NCI-H2171 (cell line): ENCODE measurements around the gene TJP2.

Source experiments
- DNase-seq: peaks from one replicate; lab custom pipeline; 2025; lab: John Stamatoyannopoulos, UW

The TJP2 gene

GRCh38 chr9:69191231-69191630, 17.2 kb downstream of the TJP2 start:
- no peak for DNase-seq

- no peak for DNase-seq
Measured at GRCh38 chr9:69192214-69192613, 18.1 kb downstream of the TJP2 start.

- DNase-seq, result no peak
Measured at GRCh38 chr9:69193685-69194032, 19.6 kb downstream of the TJP2 start.

GRCh38 chr9:69194702-69195418, 20.8 kb downstream of the TJP2 start:
- DNase-seq, result no peak

- no peak for DNase-seq
Measured at GRCh38 chr9:69195668-69196067, 21.6 kb downstream of the TJP2 start.

GRCh38 chr9:69197687-69198086, 23.6 kb downstream of the TJP2 start:
- DNase-seq, result no peak

- no peak for DNase-seq
Measured at GRCh38 chr9:69198521-69199220, 24.6 kb downstream of the TJP2 start.

GRCh38 chr9:69199769-69200470, 25.8 kb downstream of the TJP2 start:
- no peak for DNase-seq

GRCh38 chr9:69202556-69202955, 28.5 kb downstream of the TJP2 start:
- DNase-seq, result no peak

GRCh38 chr9:69204326-69204725, 30.2 kb downstream of the TJP2 start:
- DNase-seq, result no peak

GRCh38 chr9:69204849-69205248, 30.8 kb downstream of the TJP2 start:
- no peak for DNase-seq

GRCh38 chr9:69206047-69206446, 32.0 kb downstream of the TJP2 start:
- DNase-seq, result no peak

- DNase-seq, result no peak
Measured at GRCh38 chr9:69207503-69207902, 33.4 kb downstream of the TJP2 start.

- no peak for DNase-seq
Measured at GRCh38 chr9:69211424-69212036, 37.5 kb downstream of the TJP2 start.

GRCh38 chr9:69213647-69214046, 39.6 kb downstream of the TJP2 start:
- DNase-seq, result no peak

- no peak for DNase-seq
Measured at GRCh38 chr9:69214939-69215338, 40.9 kb downstream of the TJP2 start.

- no peak for DNase-seq
Measured at GRCh38 chr9:69215774-69216485, 41.9 kb downstream of the TJP2 start.

GRCh38 chr9:69218166-69218565, 44.1 kb downstream of the TJP2 start:
- no peak for DNase-seq

GRCh38 chr9:69221036-69221435, 47.0 kb downstream of the TJP2 start:
- no peak for DNase-seq

GRCh38 chr9:69222970-69223369, 48.9 kb downstream of the TJP2 start:
- DNase-seq, result no peak

- no peak for DNase-seq
Measured at GRCh38 chr9:69223605-69224004, 49.5 kb downstream of the TJP2 start.

GRCh38 chr9:69229367-69229766, 55.3 kb downstream of the TJP2 start:
- no peak for DNase-seq
